Left kidney (tissue), 2 donors: ENCODE data around the gene VASP. TPM values are rescaled to one million over a fixed set of nuclear protein-coding genes. Genes with fewer than 3 reads are reported as not detected.
A peak's percentile ranks its signal among the peaks of the same experiment; 100 is the strongest.

Source experiments
- DNase-seq: peaks from one replicate; pipeline ENCODE4 v3.0.0-alpha.2; 2013
- polyA plus RNA-seq: library from polyadenylated mRNA; unstranded; fragments of 120-200 nt; gene quantifications from one replicate; pipeline ENCODE4 v1.2.1, GENCODE V29; 2013; ENCODE audit not compliant: insufficient read length

The VASP gene
- polyA plus RNA-seq, 1 donor: 49.3 TPM

GRCh38 chr19:45547965-45548609 lies 40.8 kb downstream of the VASP start:
- DNase-seq: no peak

GRCh38 chr19:45553464-45553863 lies 46.2 kb downstream of the VASP start:
- DNase-seq: peak; percentile 44

GRCh38 chr19:45554481-45554880 lies 47.2 kb downstream of the VASP start:
- no peak for DNase-seq

- DNase-seq: no peak
These were observed 49.6 kb downstream of the VASP start for GRCh38 chr19:45556835-45557234.

- DNase-seq: peak; percentile 43
These were observed 51.2 kb downstream of the VASP start for GRCh38 chr19:45558399-45558878.

GRCh38 chr19:45560038-45560437 lies 52.8 kb downstream of the VASP start:
- DNase-seq: no peak

GRCh38 chr19:45560686-45561085 lies 53.4 kb downstream of the VASP start:
- DNase-seq: no peak

- DNase-seq: no peak
These were observed 57.0 kb downstream of the VASP start for GRCh38 chr19:45564131-45564780.

DNA sequence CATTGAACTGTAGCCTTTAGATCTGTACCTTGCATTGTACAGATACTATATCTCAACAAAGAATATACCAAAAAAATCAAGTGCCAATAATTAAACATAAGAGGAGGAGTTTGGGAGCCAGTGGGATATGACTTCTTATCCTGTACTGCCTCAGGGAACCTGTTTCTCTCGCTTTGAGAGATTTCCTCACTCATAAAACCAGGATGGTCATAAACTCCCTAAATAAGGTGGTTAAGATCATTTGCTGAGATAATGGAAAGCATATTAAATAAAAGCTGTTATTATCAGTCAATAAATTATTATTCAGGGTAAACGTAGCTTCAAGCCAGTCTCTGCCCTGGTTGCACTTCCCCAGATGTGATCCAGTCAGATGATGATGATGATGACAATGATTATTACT lies 60.3 kb downstream of the VASP start:
- no peak for DNase-seq

- no peak for DNase-seq
These were observed 61.5 kb downstream of the VASP start for GRCh38 chr19:45568732-45569131.

GRCh38 chr19:45569619-45570421 lies 62.5 kb downstream of the VASP start:
- DNase-seq: no peak

DNA sequence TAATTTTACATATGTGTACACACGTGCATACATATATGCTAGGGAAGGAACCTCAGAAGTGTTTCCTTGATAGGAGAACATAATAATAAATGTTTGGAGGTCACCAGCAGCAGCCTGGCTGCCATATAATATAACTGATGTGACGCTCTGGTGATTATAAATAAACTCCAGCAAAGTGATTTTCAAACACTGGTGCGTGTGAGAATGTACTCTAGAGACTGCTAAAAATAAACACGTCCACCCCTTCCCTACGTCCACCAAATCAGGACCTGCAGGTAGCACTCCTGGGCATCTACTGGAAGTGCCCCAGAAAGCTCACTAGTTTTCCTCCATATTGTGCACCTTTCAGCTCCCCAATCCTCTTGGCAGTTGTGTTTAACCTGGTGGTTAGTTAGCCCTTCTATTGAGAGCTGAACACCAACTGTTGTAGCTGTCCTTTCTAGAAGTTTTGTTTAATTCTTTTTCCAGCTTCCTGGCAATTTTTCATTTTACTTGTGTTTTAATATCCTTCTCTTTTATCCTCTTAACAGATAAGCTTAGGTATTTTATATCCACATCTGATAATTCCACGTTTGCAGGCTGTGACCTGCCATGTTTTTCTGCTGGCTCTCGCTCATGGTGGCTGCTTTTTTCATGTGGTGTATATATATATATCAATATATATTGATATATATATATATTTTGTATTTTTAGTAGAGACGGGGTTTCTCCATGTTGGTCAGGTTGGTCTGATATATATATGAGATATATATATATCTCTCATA lies 64.4 kb downstream of the VASP start:
- no peak for DNase-seq

DNA sequence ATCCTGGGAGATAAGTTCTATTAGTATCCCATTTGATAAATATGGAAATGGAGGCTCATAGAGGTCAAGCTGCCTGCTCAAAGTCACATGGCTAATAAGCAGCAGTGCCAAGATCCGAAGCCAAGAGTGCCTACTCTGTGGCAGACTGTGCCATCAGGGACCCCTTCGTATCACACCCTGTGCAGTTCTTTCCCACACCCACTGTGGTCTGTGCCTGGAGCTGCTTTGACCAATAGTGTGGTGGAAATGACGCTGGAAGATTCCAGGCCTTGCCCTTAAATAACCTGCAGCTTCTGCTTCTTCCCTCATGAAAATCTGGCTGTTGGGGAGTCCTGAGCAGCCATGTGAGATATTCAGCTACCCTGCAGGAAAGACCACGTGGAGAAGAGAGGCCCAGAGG lies 67.2 kb downstream of the VASP start:
- DNase-seq: no peak

DNA sequence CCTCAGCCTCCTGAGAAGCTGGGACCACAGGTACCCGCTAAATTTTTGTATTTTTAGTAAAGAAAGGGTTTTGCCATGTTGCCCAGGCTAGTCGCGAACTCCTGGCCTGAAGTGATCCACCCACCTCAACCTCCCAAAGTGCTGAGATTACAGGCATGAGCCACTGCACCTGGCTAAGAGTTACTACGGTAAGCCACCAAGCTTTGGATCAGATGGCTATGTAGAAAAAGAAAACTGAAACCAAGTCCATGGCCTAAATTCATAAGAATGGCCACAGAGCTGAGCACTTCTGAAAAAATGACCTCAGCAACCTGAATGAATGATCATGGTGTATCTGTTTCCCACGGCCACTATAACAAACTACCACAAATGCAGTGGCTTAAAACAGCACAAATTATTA lies 67.9 kb downstream of the VASP start:
- DNase-seq: no peak

Other genes with a start within 250 kb of the VASP start
- gene CKM, start 184.6 kb upstream of the VASP start, polyA plus RNA-seq: 0.38 TPM
- 1.7 TPM for gene KLC3, start 166.7 kb upstream of the VASP start, polyA plus RNA-seq
- gene ERCC2, start 136.9 kb upstream of the VASP start, polyA plus RNA-seq: 38.0 TPM
- gene PPP1R13L, start 102.4 kb upstream of the VASP start, polyA plus RNA-seq: 9.1 TPM
- gene POLR1G, start 100.8 kb upstream of the VASP start, polyA plus RNA-seq: 3.3 TPM
- 73.9 TPM for gene ERCC1, start 83.6 kb upstream of the VASP start, polyA plus RNA-seq
- gene FOSB, start 39.5 kb upstream of the VASP start, polyA plus RNA-seq: 95.9 TPM
- gene RTN2, start 10.4 kb upstream of the VASP start, polyA plus RNA-seq: 8.1 TPM
- gene PPM1N, start 9.0 kb upstream of the VASP start, polyA plus RNA-seq: 0.27 TPM
- gene OPA3, start 77.3 kb downstream of the VASP start, polyA plus RNA-seq: 11.2 TPM
- gene GPR4, start 94.7 kb downstream of the VASP start, polyA plus RNA-seq: 5.2 TPM
- gene EML2, start 131.9 kb downstream of the VASP start, polyA plus RNA-seq: 23.0 TPM
- gene GIPR, start 160.7 kb downstream of the VASP start, polyA plus RNA-seq: 0.85 TPM
- 253 TPM for gene SNRPD2, start 184.5 kb downstream of the VASP start, polyA plus RNA-seq
- gene QPCTL, start 185.2 kb downstream of the VASP start, polyA plus RNA-seq: 9.6 TPM
- 16.3 TPM for gene FBXO46, start 223.4 kb downstream of the VASP start, polyA plus RNA-seq
- not detected for gene MEIOSIN, start 226.0 kb downstream of the VASP start, polyA plus RNA-seq